ENCODE results near the gene SBDS. TPM values are rescaled to one million over a fixed set of nuclear protein-coding genes. Genes with fewer than 3 reads are reported as not detected.
"Not testable (repeated sequence)": the region's sequence is repeated elsewhere in the genome, so short reads cannot be mapped to it uniquely, and the experiment has no call there.

The SBDS gene
- polyA plus RNA-seq, 1 donor (not counting 4 experiments of a cell fraction or from before 2014, with no cell fraction given) = 146 TPM

DNA sequence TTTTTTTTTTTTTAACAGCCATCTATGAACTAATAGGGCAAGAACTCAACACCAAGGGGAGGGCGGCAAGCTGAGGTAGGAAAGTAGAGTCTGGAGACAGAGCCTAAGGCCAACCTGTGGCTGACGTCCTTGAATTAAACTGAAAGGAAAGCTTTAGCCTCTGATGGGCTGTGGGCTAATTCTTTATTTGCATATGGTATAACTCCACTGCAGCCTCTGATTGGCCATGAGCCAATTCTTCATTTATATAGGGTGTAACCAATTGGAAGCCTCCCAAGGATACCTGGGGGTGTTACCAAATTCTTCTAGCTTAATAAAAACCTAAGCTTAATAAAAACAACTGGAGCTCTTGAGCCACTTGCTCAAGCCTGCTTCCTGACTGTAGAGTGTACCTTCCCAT, 11.6 kb upstream of the SBDS start:
- Histone ChIP-seq H3K9ac (ENCODE audit: control insufficient read depth, extremely low read depth, insufficient read depth, low read length) (no peak overlapping the region), H2AFZ (ENCODE audit: control insufficient read depth, low read length) (no peak overlapping the region), H3K79me2 (ENCODE audit: control insufficient read depth, insufficient read depth, low read length) (no peaks in the 10 kb centered on the region), H4K20me1 (ENCODE audit: control insufficient read depth, extremely low read depth, insufficient read depth, low read length) (no peaks in the 10 kb centered on the region), H3K4me2 (ENCODE audit: control insufficient read depth, extremely low read depth, insufficient read depth, low read depth, low read length) (no peak overlapping the region), H3K9me3 (ENCODE audit: control insufficient read depth, low read depth, low read length) (no peaks in the 10 kb centered on the region), H3K27ac (ENCODE audit: control insufficient read depth, insufficient read depth, low read length) (no peak overlapping the region), H3K4me3 (ENCODE audit: control insufficient read depth in 2 of 3, extremely low read depth in 1 of 3, insufficient read depth in 2 of 3, low read depth in 1 of 3, low read length in 3 of 3) (no peak overlapping the region), H3K4me1 (ENCODE audit: control insufficient read depth, extremely low read depth, insufficient read depth, low read length) (no peaks in the 10 kb centered on the region), H3K27me3 (ENCODE audit: control insufficient read depth, extremely low read depth, insufficient read depth, low read length) (no peaks in the 10 kb centered on the region), H3K9me1 (ENCODE audit: control insufficient read depth, extremely low read depth, insufficient read depth, low read length) (no peaks in the 10 kb centered on the region), H3K36me3 (ENCODE audit: control insufficient read depth in 2 of 2, extremely low read depth in 1 of 2, insufficient read depth in 2 of 2, low read length in 2 of 2) (no peaks in the 10 kb centered on the region)
- TF ChIP-seq, protein P1, sequence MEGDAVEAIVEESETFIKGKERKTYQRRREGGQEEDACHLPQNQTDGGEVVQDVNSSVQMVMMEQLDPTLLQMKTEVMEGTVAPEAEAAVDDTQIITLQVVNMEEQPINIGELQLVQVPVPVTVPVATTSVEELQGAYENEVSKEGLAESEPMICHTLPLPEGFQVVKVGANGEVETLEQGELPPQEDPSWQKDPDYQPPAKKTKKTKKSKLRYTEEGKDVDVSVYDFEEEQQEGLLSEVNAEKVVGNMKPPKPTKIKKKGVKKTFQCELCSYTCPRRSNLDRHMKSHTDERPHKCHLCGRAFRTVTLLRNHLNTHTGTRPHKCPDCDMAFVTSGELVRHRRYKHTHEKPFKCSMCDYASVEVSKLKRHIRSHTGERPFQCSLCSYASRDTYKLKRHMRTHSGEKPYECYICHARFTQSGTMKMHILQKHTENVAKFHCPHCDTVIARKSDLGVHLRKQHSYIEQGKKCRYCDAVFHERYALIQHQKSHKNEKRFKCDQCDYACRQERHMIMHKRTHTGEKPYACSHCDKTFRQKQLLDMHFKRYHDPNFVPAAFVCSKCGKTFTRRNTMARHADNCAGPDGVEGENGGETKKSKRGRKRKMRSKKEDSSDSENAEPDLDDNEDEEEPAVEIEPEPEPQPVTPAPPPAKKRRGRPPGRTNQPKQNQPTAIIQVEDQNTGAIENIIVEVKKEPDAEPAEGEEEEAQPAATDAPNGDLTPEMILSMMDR (optimal IDR thresholded peaks at IDR 0.05 in 1 of 3, IDR thresholded peaks at IDR 0.05 in 1 of 3, conservative IDR thresholded peaks at IDR 0.05 in 1 of 3; ENCODE audit: extremely low read depth in 1 of 3, insufficient read depth in 2 of 3, low read length in 3 of 3) = no peak
- no peak for TF ChIP-seq EZH2 (IDR thresholded peaks at IDR 0.05; ENCODE audit: low read length)
- FAIRE-seq = no peak
- DNase-seq (ENCODE audit: low read depth, low spot score) = no peak
- dilution Hi-C loops (cut with MboI; ENCODE audit: extremely low pct_ligation_motif_present, low sequenced_read_pairs) = no loop called here

DNA sequence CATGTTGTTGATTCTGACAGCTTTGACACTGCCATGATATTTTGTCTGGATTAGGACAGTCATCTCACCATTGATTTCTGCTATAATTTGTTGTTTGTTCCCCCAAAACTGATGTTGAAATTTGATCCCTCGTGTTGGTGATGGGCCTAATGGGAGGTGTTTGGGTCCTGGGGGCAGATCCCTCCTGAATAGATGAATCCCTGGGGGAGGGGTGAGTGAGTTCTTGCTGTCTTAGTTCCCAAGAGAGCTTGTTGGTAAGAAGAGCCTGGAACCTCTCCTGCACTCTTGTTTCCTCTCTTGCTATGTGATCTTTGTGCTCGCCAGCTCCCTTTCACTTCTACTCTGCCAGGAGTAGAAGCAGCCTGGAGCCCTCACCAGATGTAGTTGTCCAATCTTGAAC, 8.8 kb upstream of the SBDS start:
- FAIRE-seq; H3K79me2 ChIP-seq (ENCODE audit: control insufficient read depth, insufficient read depth, low read length); H3K27ac ChIP-seq (ENCODE audit: control insufficient read depth, insufficient read depth, low read length); H2AFZ ChIP-seq (ENCODE audit: control insufficient read depth, low read length); H3K4me1 ChIP-seq (ENCODE audit: control insufficient read depth, extremely low read depth, insufficient read depth, low read length); DNase-seq (ENCODE audit: low read depth, low spot score); H3K9ac ChIP-seq (ENCODE audit: control insufficient read depth, extremely low read depth, insufficient read depth, low read length); H3K9me3 ChIP-seq (ENCODE audit: control insufficient read depth, low read depth, low read length); dilution Hi-C loops (cut with MboI; ENCODE audit: extremely low pct_ligation_motif_present, low sequenced_read_pairs); H3K27me3 ChIP-seq (ENCODE audit: control insufficient read depth, extremely low read depth, insufficient read depth, low read length); H3K4me3 ChIP-seq (ENCODE audit: control insufficient read depth in 2 of 3, extremely low read depth in 1 of 3, insufficient read depth in 2 of 3, low read depth in 1 of 3, low read length in 3 of 3); H4K20me1 ChIP-seq (ENCODE audit: control insufficient read depth, extremely low read depth, insufficient read depth, low read length); H3K4me2 ChIP-seq (ENCODE audit: control insufficient read depth, extremely low read depth, insufficient read depth, low read depth, low read length); H3K9me1 ChIP-seq (ENCODE audit: control insufficient read depth, extremely low read depth, insufficient read depth, low read length); H3K36me3 ChIP-seq (ENCODE audit: control insufficient read depth in 2 of 2, extremely low read depth in 1 of 2, insufficient read depth in 2 of 2, low read length in 2 of 2): not testable (repeated sequence)

DNA sequence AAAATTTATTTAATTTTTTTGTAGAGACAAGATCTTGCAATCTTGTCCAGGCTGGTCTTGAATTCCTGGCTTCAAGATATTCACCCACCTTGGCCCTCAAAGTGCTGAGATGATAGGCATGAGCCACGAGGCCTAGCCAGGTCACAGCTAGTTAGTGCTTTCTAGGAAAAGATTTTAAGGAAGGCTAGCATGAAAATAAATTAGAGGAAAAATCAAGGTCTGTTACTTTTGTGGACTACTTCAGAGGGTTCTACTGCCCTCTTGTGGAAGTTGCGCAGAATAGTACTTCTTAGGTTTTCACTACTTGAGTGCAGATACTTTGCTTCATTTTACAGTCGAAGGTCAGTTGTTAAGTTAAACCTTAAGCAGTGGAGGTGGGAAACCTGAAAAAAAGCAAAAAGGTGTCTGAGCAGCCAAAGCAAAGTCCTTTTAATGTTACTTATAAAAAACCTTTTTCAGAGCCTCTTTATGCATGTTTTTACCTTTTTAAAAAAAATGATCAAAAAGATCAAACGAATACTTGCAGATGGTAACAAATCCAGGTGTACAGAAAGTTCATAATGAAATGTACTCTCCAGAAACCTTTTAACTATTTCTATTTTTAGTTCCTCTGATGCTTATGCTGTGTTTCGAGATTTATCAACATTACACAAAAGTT, 5.3 kb upstream of the SBDS start:
- H3K36me3 ChIP-seq (ENCODE audit: control insufficient read depth in 2 of 2, extremely low read depth in 1 of 2, insufficient read depth in 2 of 2, low read length in 2 of 2); H4K20me1 ChIP-seq (ENCODE audit: control insufficient read depth, extremely low read depth, insufficient read depth, low read length); H3K27me3 ChIP-seq (ENCODE audit: control insufficient read depth, extremely low read depth, insufficient read depth, low read length); H3K27ac ChIP-seq (ENCODE audit: control insufficient read depth, insufficient read depth, low read length); H3K79me2 ChIP-seq (ENCODE audit: control insufficient read depth, insufficient read depth, low read length); H3K9me3 ChIP-seq (ENCODE audit: control insufficient read depth, low read depth, low read length); H3K9ac ChIP-seq (ENCODE audit: control insufficient read depth, extremely low read depth, insufficient read depth, low read length); H3K9me1 ChIP-seq (ENCODE audit: control insufficient read depth, extremely low read depth, insufficient read depth, low read length); H2AFZ ChIP-seq (ENCODE audit: control insufficient read depth, low read length); H3K4me3 ChIP-seq (ENCODE audit: control insufficient read depth in 2 of 3, extremely low read depth in 1 of 3, insufficient read depth in 2 of 3, low read depth in 1 of 3, low read length in 3 of 3); dilution Hi-C loops (cut with MboI; ENCODE audit: extremely low pct_ligation_motif_present, low sequenced_read_pairs); DNase-seq (ENCODE audit: low read depth, low spot score); H3K4me1 ChIP-seq (ENCODE audit: control insufficient read depth, extremely low read depth, insufficient read depth, low read length); H3K4me2 ChIP-seq (ENCODE audit: control insufficient read depth, extremely low read depth, insufficient read depth, low read depth, low read length): not testable (repeated sequence)
- TF ChIP-seq, protein P1 (optimal IDR thresholded peaks at IDR 0.05 in 1 of 3, IDR thresholded peaks at IDR 0.05 in 1 of 3, conservative IDR thresholded peaks at IDR 0.05 in 1 of 3; ENCODE audit: extremely low read depth in 1 of 3, insufficient read depth in 2 of 3, low read length in 3 of 3) = peak in 1 of 3 experiments; percentile 7
- FAIRE-seq = peak; percentile 64

Data from keratinocyte (primary cell).